ENCODE results near the gene ST6GALNAC2.
"Not testable (repeated sequence)": the region's sequence is repeated elsewhere in the genome, so short reads cannot be mapped to it uniquely, and the experiment has no call there.

ST6GALNAC2 gene

DNA sequence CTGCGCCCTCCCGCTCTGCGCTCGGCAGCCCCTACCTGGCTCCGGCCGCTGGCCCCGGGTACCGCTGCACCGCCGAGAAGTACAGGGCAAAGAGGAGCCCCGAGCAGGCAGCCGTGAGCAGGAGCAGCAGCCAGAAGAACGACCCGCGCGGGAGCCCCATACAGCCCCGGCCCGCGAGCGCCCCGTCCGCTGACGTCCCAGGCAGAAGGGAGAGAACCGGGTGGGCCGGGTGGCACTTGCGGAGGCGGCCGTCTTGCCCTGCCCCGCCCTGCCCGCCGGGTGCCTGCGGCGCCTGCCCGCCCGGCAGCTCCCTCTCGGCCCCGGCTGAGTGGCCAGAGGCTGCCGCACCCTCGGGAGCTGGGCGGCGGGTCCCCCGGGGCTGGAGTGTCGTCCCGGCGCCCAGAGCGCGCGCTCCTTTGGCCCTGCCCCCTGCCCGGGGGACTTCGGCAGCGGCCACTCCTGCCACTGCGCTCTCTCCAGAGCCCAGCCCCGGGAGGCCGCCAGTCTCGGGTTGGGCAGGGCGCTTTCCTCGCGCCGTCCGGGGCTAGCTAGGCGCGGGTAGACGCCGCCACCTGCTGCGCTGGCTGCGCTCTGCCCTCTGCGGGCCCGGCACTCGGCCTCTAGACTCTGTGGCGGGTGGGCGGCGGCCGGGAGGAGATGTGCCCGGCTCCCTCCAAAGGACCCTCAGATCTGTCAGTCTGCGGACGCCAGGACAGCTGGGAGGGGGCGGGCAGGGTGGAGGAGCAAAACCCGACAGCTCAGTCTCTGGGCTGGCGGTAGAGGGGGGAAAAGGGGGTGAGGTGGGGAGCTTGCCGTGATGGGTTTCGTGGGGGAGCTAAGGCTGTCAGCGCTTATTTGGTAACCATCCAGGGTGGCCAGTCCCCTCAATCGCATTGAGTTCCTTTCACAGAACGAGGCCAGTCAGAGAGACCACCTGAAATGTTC lies at the start of gene ST6GALNAC2:
ST6GALNAC2 (minus strand) TSS at position 212 of the 945 bp plus-strand sequence; CDS start at position 160, 52 bp downstream.
- DNase-seq: no peak

DNA sequence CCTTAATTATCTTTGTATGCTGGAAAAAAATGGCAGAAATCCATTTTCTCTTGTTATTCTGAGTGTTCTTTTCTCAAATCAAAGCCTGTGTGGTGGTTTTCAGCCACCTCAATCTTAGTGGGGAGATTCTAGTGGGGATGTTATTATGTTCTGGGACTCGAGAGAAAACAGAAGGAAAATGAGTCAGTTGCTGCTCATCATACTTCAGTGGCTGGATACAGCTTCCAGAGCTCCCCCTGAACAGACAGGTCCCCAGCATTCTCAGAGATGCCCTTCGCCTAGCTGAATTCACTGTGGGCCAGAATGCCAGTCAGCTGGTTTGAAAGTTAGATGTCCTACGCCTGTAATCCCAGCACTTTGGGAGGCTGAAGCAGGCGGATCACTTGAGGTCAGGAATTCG lies 49.4 kb upstream of the ST6GALNAC2 start:
- no peak for DNase-seq

DNA sequence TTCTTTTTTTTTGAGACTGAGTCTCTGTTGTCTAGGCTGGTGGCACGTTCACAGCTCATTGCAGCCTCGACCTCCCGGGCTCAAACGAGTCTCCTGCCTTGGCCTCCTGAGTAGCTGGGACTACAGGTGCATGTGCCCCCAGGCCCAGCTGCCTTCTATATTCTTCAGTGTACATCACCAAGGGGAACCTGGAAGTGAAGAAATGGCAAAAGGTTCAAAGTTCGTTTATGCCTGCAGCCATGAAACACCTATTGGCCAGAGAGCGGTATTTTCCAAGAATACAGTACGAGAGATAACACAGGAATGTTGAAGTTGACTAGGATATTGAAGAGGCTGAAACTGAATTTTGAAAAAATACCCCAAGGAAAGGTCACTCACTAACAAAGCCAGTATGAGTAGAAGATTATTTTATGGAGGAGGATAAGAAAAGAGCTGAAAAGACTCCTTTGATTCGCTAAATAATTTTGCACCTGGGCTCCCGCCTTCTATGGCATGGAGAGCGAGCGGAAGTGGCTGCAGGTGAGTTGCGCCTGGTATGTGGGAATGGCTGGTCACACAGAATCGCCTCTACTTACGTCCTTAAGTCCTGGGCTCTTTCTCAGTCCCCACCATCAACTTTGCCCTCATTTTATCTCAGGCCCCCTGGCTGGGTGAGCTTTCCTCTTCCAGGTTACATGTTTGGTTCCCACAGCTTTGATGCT lies 48.1 kb upstream of the ST6GALNAC2 start:
- no peak for DNase-seq

DNA sequence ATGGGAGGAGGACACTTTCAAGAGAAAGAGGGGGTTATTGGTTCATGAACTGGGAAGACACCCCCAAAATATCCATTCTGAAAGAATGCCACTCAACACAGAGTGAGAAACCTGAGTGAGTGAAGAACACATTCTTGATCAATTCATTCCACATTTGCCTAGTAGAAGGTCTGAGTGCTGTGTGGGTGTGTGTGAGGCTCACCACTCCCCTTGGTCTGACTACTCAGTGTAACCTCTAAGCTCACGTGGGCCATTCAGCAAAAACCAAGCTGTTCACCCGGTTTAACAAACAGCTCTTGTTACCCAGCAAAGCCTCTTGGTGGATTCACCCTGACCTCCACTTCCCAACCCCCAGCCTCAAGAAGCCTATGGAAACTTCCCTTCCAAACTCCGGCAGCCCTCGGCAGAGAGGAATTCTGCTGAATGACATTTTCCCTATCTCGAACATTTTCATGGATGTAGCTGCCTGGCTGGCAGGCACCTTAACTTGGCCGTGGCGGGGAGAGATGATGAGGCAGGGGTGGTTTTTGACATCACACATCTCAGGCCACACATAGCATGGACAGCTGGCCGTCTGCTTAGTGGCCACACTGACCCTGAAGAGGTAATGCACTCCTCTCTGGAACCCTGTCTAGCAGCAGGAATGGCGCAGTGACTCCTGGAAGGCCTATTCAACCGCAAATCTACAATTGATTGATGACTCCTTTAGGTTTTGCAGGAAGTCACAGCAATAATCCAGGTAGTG lies 46.3 kb upstream of the ST6GALNAC2 start:
- DNase-seq: no peak

DNA sequence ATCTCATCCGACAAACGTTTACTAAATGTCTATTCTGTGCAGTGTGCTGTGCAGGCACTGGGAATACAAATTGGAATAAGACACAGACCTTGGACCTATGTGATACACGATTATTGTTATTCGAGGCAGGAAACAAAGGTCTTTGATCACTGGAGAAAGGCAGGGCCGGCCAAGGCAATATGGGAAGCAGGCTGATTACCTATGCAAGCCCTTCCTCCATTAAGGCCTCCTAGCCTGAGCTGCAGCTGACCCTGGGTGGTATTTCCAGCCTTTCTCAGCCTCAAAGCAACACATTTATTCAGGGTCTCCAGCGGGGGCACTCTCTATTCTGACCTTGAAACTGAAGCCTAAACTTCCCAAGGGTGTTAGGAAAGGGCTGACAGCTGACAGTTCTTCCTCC lies 44.5 kb upstream of the ST6GALNAC2 start:
- no peak for DNase-seq

DNA sequence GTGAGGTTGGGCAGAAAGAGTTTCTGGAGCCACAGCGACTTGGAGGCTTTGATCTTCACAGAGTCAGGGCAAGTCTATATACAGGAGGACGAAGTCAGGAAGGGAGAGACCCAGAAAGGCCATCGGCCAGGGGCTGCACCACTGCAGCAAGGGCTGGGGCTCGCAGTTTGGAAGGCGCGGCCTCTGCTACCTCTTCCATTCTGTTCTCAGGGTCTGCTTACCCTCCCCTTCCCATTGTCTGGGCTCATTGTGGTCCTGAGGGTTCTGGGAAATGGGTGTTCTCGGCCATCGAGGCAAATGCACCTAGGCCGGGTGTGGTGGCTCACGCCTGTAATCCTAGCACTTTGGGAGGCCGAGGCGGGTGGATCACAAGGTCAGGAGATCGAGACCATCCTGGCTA lies 41.9 kb upstream of the ST6GALNAC2 start:
- DNase-seq: no peak

DNA sequence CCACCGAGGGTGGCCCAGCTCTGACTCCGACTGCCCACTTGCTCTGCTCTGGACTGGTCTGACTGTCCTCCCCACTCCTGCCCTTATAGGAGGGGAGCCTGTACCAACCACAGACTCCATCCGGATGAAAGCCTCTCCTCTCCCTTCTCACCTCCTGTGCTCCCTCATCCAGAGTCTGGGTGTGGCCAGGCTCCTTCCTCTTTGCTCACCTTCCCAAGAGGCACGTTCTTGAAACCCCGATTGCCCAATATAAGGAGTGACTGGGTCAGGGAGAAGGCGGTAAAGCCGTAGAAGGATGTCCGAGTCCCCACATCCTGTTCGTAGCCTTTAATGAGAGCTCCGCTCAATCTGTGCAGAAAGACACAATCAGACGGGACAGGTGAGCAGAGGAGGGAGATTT lies 40.8 kb upstream of the ST6GALNAC2 start:
- DNase-seq: no peak

DNA sequence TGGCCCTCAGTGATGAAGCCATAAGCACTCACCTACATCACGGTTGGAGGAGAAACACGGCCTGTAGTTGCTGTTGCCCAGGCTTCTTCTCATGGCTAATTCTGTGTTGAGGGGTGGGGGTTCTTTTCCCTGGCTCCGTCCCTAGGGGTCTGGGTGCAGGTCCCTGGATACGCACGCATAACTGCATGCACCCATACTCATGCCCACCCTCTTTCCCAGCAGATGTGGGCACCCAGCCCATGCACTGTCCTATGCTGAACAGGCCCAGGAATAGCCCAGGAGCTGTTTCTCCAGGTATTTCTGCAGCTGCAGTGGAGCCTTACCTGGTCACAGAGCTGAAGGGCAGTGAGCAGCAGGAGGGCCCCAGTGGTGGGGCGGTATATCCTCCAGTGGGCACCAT lies 39.8 kb upstream of the ST6GALNAC2 start:
- no peak for DNase-seq

DNA sequence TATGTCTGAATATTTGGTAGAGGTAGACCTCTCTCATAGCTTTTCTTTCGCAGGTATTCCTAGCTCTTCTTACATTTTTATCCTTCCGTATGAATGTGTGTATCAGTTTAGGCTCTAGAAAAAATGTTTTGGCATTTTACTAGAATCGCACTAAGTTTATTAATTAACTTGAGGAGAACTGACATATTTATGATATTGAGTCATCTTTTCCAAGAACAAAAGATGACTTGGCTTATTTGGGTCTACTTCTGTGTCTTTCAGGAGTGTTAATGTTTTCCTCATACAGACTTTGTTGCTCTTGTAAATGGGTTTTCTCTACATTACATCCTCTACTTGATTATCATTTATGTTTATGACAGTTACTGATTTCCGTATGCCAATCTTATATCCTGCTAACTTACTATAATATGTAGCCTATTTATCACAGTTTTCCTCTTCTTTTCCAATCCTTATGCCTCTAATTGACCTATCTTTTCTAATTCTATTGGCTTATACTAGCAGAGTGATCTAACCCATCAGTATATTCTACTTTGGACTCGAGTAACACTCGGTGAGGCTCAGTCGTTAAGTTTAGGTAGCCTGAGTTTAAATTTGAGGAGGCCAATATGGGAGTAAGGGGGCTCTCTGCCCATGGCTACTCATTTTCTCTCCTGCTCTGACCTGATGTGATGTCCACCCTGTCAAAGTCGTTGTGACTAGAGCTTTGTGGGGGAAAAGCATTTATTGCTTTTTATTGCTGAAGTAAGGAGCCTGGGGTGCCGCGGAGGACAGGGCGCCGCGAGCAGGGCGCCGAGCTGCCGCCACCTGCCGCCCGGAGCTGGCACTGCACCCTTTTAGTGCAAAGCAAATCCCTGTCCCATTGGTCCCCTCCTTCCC lies 37.8 kb upstream of the ST6GALNAC2 start:
- DNase-seq: peak; percentile 17

DNA sequence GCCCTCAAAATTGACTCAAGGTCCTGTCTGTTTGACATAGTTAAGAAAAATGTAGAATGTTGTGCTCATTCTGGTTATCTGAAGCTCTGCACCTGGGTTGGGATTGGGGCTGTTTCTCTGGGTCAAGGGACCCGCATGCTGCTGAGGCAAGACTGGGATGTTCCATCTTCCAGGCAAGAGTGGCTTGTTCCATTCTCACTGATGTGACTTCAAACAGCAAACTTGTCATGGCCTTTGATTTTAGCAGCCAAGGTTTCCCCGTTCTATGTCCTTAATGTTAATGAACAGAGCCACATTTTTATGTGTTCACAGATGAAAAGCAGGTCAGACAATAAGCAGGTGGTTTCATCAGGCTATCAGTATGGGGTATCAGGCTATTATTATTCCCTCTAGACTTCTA lies 32.2 kb upstream of the ST6GALNAC2 start:
- no peak for DNase-seq

DNA sequence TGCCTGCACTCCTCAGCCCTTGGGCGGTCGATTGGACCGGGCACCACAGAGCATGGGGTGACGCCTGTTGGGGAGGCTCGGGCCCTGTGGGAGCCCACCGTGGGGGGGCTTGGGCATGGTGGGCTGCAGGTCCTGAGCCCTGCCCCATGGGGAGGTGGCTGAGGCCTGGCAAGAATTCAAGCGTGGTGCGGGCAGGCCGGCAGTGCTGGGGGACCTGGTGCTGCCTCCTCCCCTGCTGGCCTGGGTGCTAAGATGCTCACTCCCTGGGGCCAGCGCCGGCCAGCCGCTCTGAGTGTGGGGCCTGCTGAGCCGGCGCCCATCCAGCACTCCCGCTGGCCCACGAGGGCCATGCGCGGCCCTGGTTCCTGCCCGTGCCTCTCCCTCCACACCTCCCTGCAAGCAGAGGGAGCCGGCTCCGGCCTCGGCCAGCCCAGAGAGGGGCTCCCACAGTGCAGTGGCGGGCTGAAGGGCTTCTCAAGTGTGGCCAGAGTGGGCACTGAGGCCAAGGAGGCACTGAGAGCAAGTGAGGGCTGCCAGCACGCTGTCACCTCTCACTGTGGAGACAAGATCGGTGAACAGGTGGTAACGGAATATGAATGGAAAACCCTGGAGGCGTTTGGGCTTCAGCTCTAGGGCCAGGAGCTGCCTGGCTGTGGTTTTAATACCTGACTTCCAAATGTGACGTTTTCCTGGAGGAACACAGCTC lies 29.4 kb upstream of the ST6GALNAC2 start:
- no peak for DNase-seq

DNA sequence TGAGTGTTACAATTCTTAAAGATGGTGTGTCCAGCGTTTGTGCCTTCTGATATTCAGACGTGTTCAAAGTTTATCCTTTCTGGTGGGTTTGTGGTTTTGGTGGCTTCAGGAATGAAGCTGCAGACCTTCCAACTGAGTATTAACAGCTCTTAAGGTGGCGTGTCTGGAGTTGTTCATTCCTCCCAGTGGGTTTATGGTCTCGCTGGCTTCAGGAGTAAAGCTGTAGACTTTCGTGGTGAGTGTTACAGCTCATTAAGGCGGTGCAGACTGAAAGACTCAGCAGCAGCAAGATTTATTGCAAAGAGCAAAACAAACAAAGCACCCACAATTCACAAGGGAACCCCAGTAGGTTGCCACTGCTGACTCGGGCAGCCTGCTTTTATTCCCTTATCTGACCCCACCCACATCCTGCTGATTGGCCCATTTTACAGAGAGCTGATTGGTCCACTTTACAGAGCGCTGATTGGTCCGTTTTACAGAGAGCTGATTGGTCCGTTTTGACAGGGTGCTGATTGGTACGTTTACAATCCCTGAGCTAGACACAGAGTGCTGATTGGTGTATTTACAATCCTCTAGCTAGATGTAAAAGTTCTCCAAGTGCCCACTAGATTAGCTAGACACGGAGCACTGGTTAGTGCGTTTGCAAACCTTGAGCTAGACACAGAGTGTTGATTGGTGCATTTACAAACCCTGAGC lies 28.6 kb upstream of the ST6GALNAC2 start:
- not testable (repeated sequence) for DNase-seq

DNA sequence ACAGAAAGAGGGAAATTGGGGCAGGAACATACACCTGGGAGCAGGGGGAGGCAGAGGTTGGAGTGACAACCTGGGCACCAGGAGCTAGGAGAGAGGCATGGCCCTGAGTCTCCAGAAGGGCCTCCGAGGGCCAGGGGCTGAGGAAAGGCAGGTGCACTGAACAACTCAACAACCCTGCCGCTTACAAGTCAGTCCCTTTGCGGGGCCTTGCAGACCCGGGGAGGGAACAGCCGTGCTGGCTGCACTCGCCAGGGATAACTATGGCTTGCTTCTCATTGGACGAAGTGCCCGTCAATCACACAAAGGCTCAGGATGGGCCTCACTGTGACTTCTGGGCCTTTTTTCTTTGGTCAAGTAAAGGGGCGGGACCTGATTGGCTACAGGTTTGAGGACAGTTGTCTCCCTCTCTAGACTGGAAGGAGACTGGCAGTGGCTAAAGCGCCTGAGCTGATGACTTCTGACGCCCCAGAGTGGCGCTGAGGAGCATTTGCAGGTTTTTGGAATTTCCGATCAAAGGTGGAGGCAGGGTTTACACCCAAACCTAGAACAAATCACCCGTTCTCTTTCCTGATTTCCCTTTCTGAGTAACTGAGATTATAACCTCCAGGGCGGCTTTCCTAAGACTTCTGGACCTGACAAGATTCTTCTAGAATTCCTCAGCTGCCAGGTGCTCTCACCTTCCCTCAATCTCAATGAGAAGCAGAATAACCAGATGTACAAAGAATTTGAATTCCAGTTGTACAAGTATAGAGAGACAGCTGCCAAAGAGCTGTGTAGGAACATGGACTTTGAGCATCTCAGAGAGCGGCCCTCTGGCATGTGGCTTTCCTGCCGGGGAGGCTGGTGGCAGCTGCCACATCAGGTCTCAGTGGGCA lies 27.6 kb upstream of the ST6GALNAC2 start:
- DNase-seq: no peak

DNA sequence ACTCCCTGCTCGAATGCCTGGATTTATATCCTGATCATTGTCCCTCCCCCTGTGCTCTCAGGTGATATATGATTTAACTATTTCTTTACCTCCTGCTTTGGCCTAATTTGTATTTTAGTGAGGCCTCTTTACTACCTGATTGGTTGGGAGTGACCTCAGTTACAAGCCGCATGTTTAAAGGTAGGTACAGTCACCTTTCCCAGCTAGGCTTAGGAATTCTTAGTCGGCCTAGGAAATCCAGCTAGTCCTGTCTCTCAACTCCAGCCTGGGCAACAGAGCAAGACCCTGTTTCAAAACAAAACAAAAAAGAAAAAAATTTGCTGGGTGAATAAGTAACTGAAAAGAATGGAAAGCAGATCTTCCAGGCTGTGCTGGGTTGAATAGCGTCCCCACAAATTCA lies 26.8 kb upstream of the ST6GALNAC2 start:
- DNase-seq: no peak

DNA sequence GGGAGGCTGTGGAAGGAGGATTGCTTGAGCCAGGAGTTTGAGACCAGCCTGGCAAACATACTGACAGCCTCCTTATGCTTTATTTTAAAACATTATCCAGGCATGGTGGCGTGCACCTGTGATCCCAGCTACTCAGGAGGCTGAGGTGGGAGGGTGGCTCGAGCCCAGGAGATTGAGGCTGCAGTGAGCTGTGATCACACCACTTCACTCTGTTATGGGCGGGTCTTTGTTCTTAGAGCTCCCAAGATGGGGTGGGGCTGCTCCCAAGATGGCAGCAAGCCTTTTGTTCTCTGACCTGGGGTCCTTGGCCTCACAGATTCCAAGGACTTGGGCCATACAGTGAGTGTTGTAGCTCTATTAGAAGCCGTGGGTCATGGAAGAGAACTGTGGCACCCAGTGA lies 26.1 kb upstream of the ST6GALNAC2 start:
- no peak for DNase-seq

DNA sequence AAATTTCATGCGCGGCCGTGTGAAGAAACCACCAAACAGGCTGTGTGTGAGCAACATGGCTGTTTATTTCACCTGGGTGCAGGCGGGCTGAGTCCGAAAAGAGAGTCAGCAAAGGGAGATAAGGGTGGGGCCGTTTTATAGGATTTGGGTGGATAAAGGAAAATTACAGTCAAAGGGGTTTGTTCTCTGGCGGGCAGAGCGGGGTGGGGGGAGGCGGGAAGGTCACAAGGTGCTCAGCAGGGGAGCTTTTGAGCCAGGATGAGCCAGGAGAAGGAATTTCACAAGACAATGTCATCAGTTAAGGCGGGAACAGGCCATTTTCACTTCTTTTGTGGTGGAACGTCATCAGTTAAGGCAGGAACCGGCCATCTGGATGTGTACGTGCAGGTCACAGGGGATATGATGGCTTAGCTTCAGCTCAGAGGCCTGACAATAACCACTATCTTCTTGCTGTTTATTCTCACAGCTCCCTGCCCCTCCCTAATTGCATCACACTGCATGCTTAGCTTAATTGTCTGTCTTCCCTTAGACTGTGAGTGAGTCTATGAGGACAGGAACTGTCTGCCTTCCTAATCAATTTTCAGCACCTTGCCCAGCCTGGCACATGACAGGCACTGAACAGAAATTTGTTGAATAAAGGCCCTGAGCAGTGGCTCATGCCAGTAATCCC lies 25.6 kb upstream of the ST6GALNAC2 start:
- DNase-seq: not testable (repeated sequence)

DNA sequence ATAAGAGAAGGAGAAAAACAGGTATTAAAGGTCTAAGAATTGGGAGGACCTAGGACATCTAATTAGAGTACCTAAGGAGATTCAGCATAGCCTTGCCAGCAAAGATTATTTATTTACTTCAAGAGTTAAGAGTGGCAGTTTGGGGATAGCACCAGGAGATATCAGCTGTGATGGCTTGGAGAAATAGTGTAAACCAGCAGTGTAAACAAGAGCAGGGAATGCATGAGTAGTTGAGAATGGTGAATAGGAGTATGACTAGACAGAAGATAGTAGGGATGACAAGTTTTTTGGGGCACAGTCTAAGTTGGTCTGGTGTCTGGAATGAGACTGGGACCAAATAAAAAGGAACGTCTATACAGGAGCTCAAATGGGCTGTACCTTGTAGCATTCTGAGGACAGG lies 21.0 kb upstream of the ST6GALNAC2 start:
- DNase-seq: not testable (repeated sequence)

DNA sequence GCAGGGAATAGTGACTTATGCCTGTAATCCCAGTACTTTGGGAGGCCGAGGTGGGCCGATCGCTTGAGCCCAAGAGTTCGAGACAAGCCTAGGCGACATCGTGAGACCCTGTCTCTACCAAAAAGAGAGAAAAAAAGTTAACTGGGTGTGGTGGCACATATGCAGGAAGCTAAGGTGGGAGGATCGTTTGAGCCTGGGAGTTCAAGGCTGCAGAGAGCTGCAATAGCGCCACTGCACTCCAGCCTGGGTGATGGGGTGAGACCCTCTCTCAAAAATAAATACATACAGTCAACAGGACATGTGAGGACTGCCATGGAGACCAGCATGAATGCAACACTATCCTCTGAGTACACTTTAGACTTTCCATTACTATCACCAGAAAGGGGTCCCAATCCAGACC lies 15.4 kb upstream of the ST6GALNAC2 start:
- no peak for DNase-seq

DNA sequence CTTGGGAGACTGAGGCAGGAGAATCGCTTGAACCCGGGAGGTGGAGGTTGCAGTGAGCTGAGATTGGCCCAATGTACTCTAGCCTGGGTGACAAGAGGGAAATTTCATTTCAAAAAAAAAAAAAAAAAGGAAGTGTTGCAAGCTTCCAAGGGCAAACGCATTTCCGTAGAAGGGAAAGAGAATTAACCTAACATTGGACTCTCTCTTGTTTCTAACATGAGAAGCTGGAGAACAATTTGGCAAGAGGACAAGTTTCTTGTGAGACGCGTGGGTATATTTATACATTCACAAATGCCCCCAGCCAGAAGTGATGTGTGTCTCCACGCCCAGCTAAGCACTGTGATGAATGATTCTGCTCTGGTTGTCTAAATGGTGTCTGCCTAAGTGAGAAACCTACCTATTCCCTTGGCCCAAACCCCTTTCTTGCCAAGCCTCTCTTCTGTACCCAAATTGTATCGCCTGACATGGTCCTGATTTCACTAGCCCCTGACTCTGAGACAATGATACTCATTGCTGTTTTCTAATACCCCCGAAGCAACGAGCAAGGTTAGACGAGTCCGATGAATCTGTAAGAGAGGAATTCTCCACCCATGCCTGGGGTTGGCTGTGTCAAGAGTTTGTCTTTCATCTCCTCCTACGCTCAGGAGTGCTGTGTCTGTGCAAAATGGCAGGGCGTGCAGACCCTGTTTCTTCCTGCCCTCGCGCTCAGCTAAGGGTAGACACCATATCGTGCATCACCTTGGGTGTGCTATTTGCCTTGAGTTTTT lies 14.2 kb upstream of the ST6GALNAC2 start:
- DNase-seq: no peak
